Inflammatory macrophage treated with lipopolysaccharide for 1 hour (primary cell): Measurements from ENCODE around the gene SBF2.
"Not testable (repeated sequence)": the region's sequence is repeated elsewhere in the genome, so short reads cannot be mapped to it uniquely, and the experiment has no call there.

Source experiments
- DNase-seq, 2 donors: peaks; one replicate each; pipeline ENCODE4 v3.0.0-alpha.2; 2020 to 2022

The SBF2 gene

GRCh38 chr11:10109806-10110205, 184.2 kb downstream of the SBF2 start:
- DNase-seq: no peak

- no peak for DNase-seq
These were observed 184.9 kb downstream of the SBF2 start for GRCh38 chr11:10108915-10109680.

GRCh38 chr11:10107497-10107896, 186.5 kb downstream of the SBF2 start:
- DNase-seq: no peak

- DNase-seq: no peak
These were observed 196.4 kb downstream of the SBF2 start for GRCh38 chr11:10097615-10098014.

- peak in 1 of 2 donors; percentile 15 for DNase-seq
These were observed 197.0 kb downstream of the SBF2 start for GRCh38 chr11:10096987-10097386.

GRCh38 chr11:10095412-10096208, 198.4 kb downstream of the SBF2 start:
- no peak for DNase-seq

- no peak for DNase-seq
These were observed 201.6 kb downstream of the SBF2 start for GRCh38 chr11:10092426-10092825.

- peak; percentile 17 to 31 for DNase-seq
These were observed 202.5 kb downstream of the SBF2 start for GRCh38 chr11:10091314-10092045.

- not testable (repeated sequence) for DNase-seq
These were observed 206.1 kb downstream of the SBF2 start for GRCh38 chr11:10087923-10088225.

- DNase-seq: no peak
These were observed 206.7 kb downstream of the SBF2 start for GRCh38 chr11:10087186-10087922.

GRCh38 chr11:10080138-10080537, 213.9 kb downstream of the SBF2 start:
- no peak for DNase-seq

- peak; percentile 9 to 56 for DNase-seq
These were observed 217.4 kb downstream of the SBF2 start for GRCh38 chr11:10076458-10077141.

- DNase-seq: no peak
These were observed 218.9 kb downstream of the SBF2 start for GRCh38 chr11:10075141-10075540.

- no peak for DNase-seq
These were observed 221.2 kb downstream of the SBF2 start for GRCh38 chr11:10072841-10073240.

GRCh38 chr11:10072142-10072541, 221.9 kb downstream of the SBF2 start:
- peak; percentile 21 to 49 for DNase-seq

- DNase-seq: no peak
These were observed 226.3 kb downstream of the SBF2 start for GRCh38 chr11:10067629-10068300.

GRCh38 chr11:10066441-10066840, 227.6 kb downstream of the SBF2 start:
- no peak for DNase-seq

GRCh38 chr11:10064828-10065227, 229.2 kb downstream of the SBF2 start:
- no peak for DNase-seq

GRCh38 chr11:10058356-10058755, 235.7 kb downstream of the SBF2 start:
- peak in 1 of 2 donors; percentile 14 for DNase-seq

- no peak for DNase-seq
These were observed 242.0 kb downstream of the SBF2 start for GRCh38 chr11:10051868-10052586.

GRCh38 chr11:10050561-10050960, 243.5 kb downstream of the SBF2 start:
- no peak for DNase-seq
